Effector memory CD4-positive, alpha-beta T cell (primary cell): ENCODE measurements around the gene HLA-C.

ENCODE experiments used
- DNase-seq, 3 donors: peaks; one replicate each; pipeline ENCODE4 v3.0.0-alpha.2; 2020
- H3K27ac ChIP-seq: 2 replicates; pipeline ENCODE4 v1.7.0; 2013; ENCODE audit warnings: mild to moderate bottlenecking, low read length, moderate library complexity; ENCODE audit not compliant: insufficient read depth, poor library complexity, severe bottlenecking
- H3K27me3 ChIP-seq: replicated peaks from 2 replicates; pipeline ENCODE4 v1.7.0; 2013; ENCODE audit warnings: mild to moderate bottlenecking, low read length; ENCODE audit not compliant: insufficient read depth, control insufficient read depth, poor library complexity, severe bottlenecking
- H3K36me3 ChIP-seq: 2 replicates; pipeline ENCODE4 v1.7.0; 2013; ENCODE audit warnings: mild to moderate bottlenecking, low read length, moderate library complexity; ENCODE audit not compliant: control insufficient read depth, insufficient read depth
- H3K4me1 ChIP-seq: 2 replicates; pipeline ENCODE4 v1.7.0; 2013; ENCODE audit warnings: low read length, mild to moderate bottlenecking; ENCODE audit not compliant: control insufficient read depth, insufficient read depth, poor library complexity, severe bottlenecking
- H3K4me3 ChIP-seq: 2 replicates; pipeline ENCODE4 v1.7.0; 2013; ENCODE audit warnings: low read length, low read depth, mild to moderate bottlenecking; ENCODE audit not compliant: insufficient read depth, poor library complexity, severe bottlenecking
- H3K9me3 ChIP-seq: 2 replicates; pipeline ENCODE4 v1.7.0; 2013; ENCODE audit warnings: mild to moderate bottlenecking, low read length, moderate library complexity; ENCODE audit not compliant: control insufficient read depth

HLA-C gene

DNA sequence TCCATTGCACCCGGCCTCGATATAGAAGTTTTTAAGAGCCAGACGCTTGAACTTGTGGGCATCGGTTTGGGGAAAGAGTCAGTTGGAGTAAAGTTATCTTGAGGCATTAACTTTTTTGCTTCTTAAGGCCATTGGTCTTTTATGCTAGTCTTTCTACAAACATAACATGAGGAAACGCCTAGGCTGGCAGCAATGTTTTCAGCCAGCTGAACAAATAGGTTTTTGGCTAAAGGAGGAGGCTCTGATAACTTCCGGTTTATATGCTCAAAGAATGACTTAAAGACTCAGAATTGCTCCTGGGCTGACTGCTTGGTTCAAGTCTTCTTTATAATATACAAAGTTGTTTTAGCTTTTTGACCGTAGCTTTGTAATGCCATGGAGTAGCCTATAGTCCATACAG lies 46.2 kb downstream of the HLA-C start:
- no peak overlapping the region for H3K27ac ChIP-seq

DNA sequence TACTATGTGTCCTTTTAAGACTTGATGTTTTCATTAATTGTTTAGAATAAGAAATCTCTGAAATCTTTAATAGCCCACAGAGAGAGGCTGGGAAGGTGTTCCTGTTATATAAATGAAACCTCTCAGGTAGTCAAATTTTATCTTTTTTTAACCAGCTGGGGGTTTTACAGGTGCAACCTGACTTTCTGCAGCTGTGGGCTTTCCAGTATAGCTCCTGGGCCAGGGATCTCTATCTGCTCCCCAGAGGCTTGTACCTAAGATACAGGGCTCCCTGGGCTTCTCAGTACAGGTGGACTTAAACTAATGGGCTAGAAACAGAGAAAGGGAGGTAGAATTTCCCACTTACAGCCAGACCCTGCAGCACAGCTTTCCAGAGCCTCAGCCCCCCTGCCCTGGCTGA lies 49.4 kb downstream of the HLA-C start:
- Histone ChIP-seq H3K36me3 (no peaks in the 10 kb centered on the region), H3K27me3 (no peaks in the 10 kb centered on the region), H3K4me1 (no peaks in the 10 kb centered on the region), H3K27ac (no peak overlapping the region), H3K4me3 (no peak overlapping the region), H3K9me3 (no peaks in the 10 kb centered on the region)
- DNase-seq = no peak

More for the DNA sequence above, 46.2 kb downstream of the HLA-C start:
- no peak for DNase-seq
- Histone ChIP-seq H3K4me3 (no peak overlapping the region), H3K27me3 (no peaks in the 10 kb centered on the region), H3K36me3 (no peaks in the 10 kb centered on the region), H3K4me1 (no peaks in the 10 kb centered on the region), H3K9me3 (no peaks in the 10 kb centered on the region)
